Upper lobe of right lung (tissue), 1 donor: ENCODE measurements around the gene PRRT1. TPM values are rescaled to one million over a fixed set of nuclear protein-coding genes. Genes with fewer than 3 reads are reported as not detected.

ENCODE experiments used
- ATAC-seq: fragments of 200-7000 bp; cut with Tn5 transposase; one replicate; pipeline ENCODE4 v1.9.1; 2020; ENCODE audit warnings: mild to moderate bottlenecking, moderate library complexity
- DNase-seq: peaks from one replicate; pipeline ENCODE4 v3.0.0-alpha.2; 2020
- H3K27ac ChIP-seq: fragments of 200-600 bp; one replicate; pipeline ENCODE4 v1.8.0; 2022
- H3K27me3 ChIP-seq: fragments of 200-600 bp; one replicate; pipeline ENCODE4 v1.8.0; 2022; ENCODE audit warnings: mild to moderate bottlenecking
- H3K36me3 ChIP-seq: fragments of 200-600 bp; one replicate; pipeline ENCODE4 v1.8.0; 2022
- H3K4me1 ChIP-seq: fragments of 200-600 bp; one replicate; pipeline ENCODE4 v1.8.0; 2022
- H3K4me3 ChIP-seq: fragments of 200-600 bp; one replicate; pipeline ENCODE4 v1.8.0; 2022; ENCODE audit warnings: mild to moderate bottlenecking
- H3K9me3 ChIP-seq: fragments of 200-600 bp; one replicate; pipeline ENCODE4 v1.8.0; 2022
- CTCF ChIP-seq: fragments of 200-600 bp; IDR thresholded peaks from one replicate; pipeline ENCODE4 v1.8.0; 2022; ENCODE audit warnings: antibody characterized with exemption
- intact Hi-C: fragments of 100-400 bp; cut with DNase I; formaldehyde crosslinking; loops from one replicate; pipeline ENCODE4 v1.11.0; 2022
- total RNA-seq: library from RNA; stranded (reverse); fragmentation: NEBNext Ultra II Directional; extraction: Animal tissue kit (Norgen Biotek cat#: 25700); gene quantifications from one replicate; pipeline ENCODE4 v1.2.1, GENCODE V29; 2021
- donor health status: DM: no; HTN: yes; CAD: no; lungs with severe emphysema.

The PRRT1 gene
- total RNA-seq, 1 donor from 2014 or later, result 1.4 TPM

DNA sequence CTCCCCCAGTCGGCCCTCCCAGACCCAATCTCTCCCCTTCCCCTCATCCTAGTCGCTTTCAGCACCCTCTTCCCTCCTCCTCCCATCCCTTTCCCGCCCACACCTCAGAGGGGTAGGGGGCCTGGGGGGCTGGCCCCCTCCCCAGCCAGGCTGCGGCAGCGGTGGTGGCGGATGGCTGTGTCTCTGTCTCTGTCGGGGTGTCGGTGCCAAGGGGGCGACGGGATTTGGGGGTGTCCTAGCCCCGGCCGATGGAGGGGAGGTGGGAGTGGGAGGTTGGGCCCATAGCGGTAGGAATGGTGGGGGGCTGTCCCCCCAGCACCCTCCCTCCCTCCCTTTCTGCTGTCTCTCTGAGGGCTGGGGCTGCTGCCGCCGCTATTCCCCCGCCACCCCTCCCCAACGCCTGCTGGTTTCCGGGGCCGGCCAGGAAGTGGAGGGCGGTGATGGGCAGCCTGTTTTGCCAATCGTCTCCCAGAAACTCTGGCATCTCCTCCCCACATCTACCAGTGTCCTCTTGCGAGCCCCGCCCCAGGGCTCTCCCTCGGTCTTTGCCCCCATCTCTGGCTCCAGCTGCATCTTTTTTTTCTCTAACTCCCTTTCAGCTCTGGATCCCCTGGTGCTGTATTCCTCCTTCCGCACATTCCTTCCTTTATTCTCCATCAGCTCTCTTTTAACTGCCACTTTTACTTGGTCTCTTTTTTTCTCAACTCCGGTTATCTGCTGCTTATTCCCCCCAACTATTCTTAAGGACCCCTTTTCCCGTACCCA is 24.2 kb upstream of the PRRT1 start, which contains the start of gene AGPAT1:
Gene AGPAT1, minus strand, starts transcription at position 374 of the 765 bp plus-strand sequence. CDS start 4,588 bp downstream, outside the sequence.
- no peak for TF ChIP-seq CTCF
- peak; percentile 81 for ATAC-seq
- intact Hi-C loops, result no loop called here

GRCh38 chr6:32175322-32175710 is 23.6 kb upstream of the PRRT1 start:
- peak overlapping the region; percentile 85 for H3K4me3 ChIP-seq
- H3K9me3 ChIP-seq, result no peaks in the 10 kb centered on the region
- ATAC-seq (no peak), DNase-seq (no peak)
- H3K27ac ChIP-seq, result peak overlapping the region; percentile 98
- peaks cover 37% of the 10 kb centered on the region for H3K4me1 ChIP-seq
- no peak for TF ChIP-seq CTCF
- H3K36me3 ChIP-seq, result peaks cover 12% of the 10 kb centered on the region
- no peaks in the 10 kb centered on the region for H3K27me3 ChIP-seq
- intact Hi-C loops, result no loop called here

More for the DNA sequence above, 24.2 kb upstream of the PRRT1 start, which contains the start of gene AGPAT1:
- DNase-seq, result peak; percentile 97
- H3K27ac ChIP-seq, result peak within 1 kb of the TSS; percentile 98
- peaks cover 37% of the 10 kb centered on the region for H3K4me1 ChIP-seq
- H3K27me3 ChIP-seq, result no peaks in the 10 kb centered on the region
- H3K9me3 ChIP-seq, result no peaks in the 10 kb centered on the region
- peaks cover 11% of the 10 kb centered on the region for H3K36me3 ChIP-seq
- H3K4me3 ChIP-seq, result peak within 1 kb of the TSS; percentile 85

DNA sequence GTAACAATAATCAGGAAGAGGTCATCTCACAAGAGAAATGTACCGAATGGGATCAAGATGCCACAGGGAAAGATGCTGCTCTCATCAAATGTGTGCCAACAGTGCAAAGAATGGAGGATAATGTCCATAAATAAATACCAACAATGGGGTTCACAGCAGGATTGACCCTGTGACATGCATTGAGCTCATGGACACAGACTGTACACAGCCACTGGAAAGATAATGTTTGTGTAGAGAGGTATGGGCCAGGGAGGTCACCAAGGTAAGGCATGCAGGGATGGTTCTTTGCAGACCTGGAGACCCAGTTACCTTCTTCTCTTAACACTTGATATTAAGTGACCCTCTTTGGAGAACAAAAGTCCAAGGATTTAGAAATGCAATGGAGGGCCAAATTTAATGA is 22.7 kb upstream of the PRRT1 start:
- Histone ChIP-seq H3K4me1 (peaks cover 28% of the 10 kb centered on the region), H3K27me3 (no peaks in the 10 kb centered on the region), H3K4me3 (no peak overlapping the region), H3K27ac (no peak overlapping the region), H3K9me3 (no peaks in the 10 kb centered on the region), H3K36me3 (peaks cover 17% of the 10 kb centered on the region)
- intact Hi-C loops, result no loop called here
- no peak for ATAC-seq
- TF ChIP-seq CTCF, result no peak
- DNase-seq, result no peak

GRCh38 chr6:32173051-32173727 is 21.4 kb upstream of the PRRT1 start:
- peaks cover 22% of the 10 kb centered on the region for H3K4me1 ChIP-seq
- no peak overlapping the region for H3K4me3 ChIP-seq
- no peak for DNase-seq
- H3K27me3 ChIP-seq, result no peaks in the 10 kb centered on the region
- no peaks in the 10 kb centered on the region for H3K9me3 ChIP-seq
- no peak for ATAC-seq
- H3K36me3 ChIP-seq, result peaks cover 28% of the 10 kb centered on the region
- no peak for TF ChIP-seq CTCF
- intact Hi-C loops, result no loop called here
- H3K27ac ChIP-seq, result no peak overlapping the region

- no peak overlapping the region for H3K4me3 ChIP-seq
- ATAC-seq, result no peak
- intact Hi-C loops, result no loop called here
Observed at GRCh38 chr6:32171234-32171633, 19.5 kb upstream of the PRRT1 start.

More at GRCh38 chr6:32171234-32171633, 19.5 kb upstream of the PRRT1 start:
- TF ChIP-seq CTCF, result no peak
- peaks cover 11% of the 10 kb centered on the region for H3K4me1 ChIP-seq
- DNase-seq, result no peak
- no peak overlapping the region for H3K27ac ChIP-seq
- no peaks in the 10 kb centered on the region for H3K27me3 ChIP-seq
- no peaks in the 10 kb centered on the region for H3K9me3 ChIP-seq
- H3K36me3 ChIP-seq, result peaks cover 43% of the 10 kb centered on the region
